Posterior cingulate gyrus (tissue), 11 donors: ENCODE measurements around the gene CABP1.
A peak's percentile ranks its signal among the peaks of the same experiment; 100 is the strongest.

Source experiments
- DNase-seq, 10 donors: peaks; one replicate each; pipeline versions ENCODE4 v3.0.0 to v3.0.0-alpha.2; 2020 to 2021; ENCODE audit warnings: mixed read lengths in 3 of 10
- intact Hi-C: fragments of 100-400 bp; cut with DNase I; formaldehyde crosslinking; loops from one replicate; pipeline ENCODE4 v1.15.1; 2023

CABP1 gene

DNA sequence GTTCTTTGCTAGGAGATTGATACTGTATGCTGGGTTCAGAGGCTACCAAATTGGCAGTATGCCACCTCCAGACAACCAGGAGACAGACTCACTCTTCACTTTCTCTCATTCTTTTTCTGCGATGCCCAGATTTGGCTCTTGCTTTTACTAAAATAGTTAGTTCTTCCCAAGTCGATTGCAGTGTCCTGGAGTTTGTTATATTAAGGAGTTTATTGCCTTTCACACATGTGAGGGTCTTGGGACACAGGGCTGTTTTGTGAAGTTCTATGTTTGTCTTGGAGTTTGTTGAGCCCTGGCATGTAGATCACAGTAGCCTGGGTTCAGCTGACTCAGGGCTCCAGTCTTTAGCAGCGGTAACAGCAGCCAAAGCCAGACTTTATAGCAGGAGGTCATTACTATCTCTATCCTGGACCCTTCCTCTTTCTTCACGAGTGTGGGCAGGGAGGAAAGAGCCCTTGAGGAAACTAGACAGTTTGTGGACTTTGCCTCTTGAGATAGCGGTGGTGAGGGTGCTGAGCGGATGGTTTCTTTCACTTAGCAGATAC lies 48.2 kb downstream of the CABP1 start:
- intact Hi-C loops, result no loop called here
- no peak for DNase-seq

DNA sequence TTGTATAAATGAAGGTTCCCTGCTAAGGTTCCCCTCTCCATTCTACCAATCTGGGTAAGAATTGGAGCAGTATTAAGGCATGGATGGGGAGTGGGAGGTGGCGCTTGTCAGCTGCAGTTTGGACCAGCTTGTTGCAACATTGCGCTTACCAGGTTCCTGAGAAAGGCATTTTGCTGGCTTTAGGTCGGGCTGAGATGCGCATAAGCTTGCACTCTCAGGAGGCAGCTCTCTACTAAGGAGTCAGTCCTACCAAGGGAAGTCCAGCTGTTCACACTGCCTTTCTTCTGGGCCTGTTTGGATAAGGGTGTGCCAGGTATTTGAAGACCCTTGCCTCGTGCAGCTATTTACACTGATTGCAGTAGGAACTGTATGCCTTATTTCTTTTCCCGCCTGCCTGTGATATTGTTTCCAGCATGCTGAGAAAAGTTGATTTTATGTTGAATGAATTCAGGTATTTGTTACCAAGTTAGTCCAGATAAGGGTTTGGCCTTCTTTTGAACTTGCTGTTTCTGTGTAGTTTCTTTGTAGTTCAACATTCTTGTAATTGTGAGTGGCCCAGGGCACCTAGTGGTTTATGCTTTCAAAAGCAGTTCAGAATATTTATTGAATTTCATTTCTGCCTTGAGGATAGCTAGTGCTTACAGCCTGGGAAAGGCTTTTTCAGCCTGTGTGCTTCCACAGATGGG lies 49.1 kb downstream of the CABP1 start:
- no peak for DNase-seq
- intact Hi-C loops, result no loop called here

DNA sequence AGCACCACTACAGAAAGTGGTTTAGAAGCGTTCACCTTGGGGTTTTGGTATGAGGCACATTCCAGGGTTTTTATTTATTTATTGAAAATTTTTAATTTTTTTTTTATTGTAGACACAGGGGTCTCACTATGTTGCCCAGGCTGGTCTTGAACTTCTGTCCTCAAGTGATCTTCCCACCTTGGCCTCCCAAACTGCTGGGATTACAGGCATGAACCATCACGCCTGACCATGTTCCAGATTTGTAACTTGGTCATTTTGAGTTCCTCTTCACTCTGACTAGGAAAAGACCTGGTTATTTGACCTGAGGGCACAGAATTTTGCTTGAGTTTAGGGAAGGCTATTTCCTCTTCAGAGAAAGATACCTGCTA lies 49.6 kb downstream of the CABP1 start:
- intact Hi-C loops, result no loop called here
- DNase-seq, result no peak

DNA sequence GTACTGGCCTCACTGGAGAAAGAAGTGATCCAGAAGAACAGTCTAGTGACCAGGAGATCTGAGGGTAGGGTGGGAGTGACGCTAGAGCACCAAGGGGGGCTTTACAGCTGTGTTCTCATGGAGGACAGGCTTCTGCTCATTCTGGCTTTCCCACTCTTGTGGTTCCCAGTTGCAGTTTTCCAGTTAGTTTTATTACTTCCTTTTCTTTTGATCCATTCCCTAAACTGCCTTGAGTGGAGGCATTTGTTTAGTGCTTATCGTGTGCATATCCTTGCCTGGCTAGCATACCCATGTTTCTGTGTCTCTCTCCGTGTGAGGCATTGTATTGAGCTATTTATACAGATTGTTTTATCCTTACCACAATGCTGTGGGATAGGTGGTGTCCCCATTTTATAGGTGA lies 50.6 kb downstream of the CABP1 start:
- intact Hi-C loops, result no loop called here
- DNase-seq, result no peak

DNA sequence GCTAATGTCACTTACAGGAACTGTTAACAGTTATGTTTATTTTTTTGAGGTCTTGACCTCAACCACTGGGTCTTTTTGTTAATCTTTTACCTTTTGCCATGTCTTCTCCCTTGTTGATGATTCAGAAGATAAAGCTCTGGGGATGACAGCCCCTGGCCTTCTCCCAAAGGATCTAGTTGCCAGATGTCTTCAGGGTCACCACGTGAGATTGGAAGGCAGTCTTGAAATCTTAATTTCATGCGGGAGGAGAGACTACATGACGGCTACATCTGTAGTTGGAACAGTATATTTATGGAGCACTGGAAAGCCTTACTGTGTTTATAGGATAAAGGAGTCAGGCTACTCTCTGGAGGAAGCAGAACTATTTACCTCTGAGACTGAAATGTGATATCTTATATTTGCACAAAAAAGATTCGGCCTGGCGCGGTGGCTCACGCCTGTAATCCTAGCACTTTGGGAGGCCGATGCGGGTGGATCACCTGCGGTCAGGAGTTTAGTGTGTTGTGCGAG lies 52.2 kb downstream of the CABP1 start:
- intact Hi-C loops, result no loop called here
- no peak for DNase-seq

DNA sequence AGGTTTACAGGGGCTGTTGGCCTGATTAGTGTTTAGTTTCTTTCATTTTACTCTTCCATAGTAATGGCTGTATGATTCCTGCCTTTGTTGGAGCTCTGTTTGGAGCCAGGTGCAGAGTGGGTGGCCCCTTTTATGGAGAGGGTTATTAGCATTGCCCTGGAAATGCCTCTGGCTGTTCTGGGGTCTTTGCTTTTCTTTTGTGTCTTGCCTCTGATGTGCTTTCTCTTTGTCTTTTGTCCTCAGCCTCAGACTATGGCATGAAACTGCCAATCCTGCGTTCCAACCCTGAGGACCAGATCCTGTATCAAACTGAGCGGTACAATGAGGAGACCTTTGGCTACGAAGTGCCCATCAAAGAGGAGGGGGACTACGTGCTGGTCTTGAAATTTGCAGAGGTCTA lies 53.4 kb downstream of the CABP1 start:
- intact Hi-C loops, result no loop called here
- DNase-seq, result no peak

DNA sequence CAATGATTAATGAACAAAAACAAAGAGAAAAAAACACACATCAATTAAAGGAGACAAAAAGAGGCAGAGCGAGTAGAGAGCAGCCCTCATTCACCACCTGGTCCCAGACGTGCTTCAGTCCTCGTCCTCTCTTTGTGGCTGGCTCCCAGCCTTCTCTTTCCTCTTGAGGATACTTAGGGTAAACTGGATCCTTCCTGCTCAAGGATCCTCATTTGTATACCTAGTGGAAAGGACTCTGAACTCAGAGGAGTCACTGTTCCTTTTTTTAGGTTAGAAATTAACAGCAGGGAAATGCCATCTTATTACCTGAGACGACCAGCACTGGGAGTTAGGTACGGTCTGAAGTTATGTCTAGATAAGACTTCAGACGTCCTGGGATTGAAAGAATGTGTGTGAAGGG lies 56.2 kb downstream of the CABP1 start:
- DNase-seq, result no peak
- intact Hi-C loops, result no loop called here

DNA sequence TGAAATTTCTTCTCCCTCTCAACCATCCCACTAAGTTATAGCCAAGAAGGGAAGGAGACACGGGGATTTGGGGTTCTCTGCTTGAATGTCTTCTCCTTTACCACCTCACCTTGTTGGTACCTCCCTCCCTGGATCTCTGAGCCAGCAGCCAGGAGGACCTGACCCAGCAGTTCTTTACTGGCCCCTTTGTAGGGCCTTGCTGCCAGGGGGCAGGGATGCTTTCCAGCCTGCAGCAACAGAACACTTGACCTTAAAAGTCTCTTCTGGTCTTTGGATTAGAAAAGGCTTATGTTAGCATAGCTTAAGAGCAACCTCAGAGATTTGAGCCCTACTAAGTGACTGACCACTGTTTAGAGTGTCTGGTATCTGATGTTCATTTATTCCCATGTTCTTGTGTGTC lies 56.9 kb downstream of the CABP1 start:
- intact Hi-C loops, result no loop called here
- no peak for DNase-seq

DNA sequence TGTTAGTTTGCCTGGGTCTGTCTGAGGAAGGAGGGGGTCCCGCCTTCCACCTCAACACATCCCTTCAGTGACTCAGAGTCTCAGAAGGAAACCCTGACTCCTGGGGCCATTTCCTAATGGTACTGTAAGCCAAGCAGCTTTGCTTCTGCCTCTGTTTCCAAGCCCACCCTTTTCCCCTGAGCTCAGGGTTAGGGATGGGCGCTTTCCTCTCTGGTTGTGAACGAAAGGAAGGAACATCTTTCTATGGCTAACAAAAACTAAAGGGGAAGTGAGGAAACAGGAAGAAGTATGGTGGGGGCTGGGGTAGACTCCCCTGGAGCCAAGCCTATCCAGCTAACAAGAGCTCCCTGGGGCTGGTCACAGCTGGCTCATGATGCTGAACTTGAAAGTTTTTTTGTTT lies 58.2 kb downstream of the CABP1 start:
- intact Hi-C loops, result no loop called here
- DNase-seq, result no peak

DNA sequence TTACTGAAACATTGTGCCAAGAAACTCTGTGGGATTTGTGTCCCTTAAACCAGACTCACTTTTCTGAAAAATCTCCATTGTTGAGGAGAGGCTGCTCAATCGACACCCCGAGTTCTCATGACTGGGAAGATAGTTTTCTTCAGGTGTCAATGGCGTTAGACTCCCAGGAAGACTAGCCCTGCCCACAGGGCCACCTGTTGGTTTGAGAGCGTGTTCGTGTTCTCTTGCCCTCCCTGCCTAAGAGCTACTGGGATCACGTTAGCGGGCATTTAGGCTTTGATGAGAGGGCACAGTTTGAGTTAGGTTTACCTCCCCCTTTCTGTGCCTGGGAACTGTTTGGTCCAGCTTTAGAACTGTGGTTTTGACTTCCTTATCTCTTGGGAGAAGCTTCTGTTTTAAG lies 59.1 kb downstream of the CABP1 start:
- no peak for DNase-seq
- intact Hi-C loops, result no loop called here

DNA sequence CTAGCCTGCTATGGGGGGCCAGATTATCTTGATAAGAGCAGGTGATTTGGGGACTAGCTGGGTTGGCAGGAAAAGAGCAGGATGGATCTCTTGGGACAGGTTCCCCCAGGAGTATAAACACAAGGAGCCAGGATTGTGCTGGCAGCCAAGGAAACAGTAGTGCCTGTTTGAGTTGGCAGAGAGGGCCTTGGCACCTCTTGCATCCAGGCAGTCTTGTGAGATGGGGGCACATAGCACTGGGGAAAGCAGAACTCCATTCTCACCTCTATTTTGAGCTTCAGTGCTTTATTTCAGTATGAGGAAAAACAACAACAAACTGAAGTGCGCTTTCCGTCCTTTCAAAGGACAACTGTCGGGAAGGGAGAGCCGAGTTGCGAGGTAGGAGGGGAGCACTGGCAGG lies 60.5 kb downstream of the CABP1 start:
- DNase-seq, result no peak
- intact Hi-C loops, result no loop called here

DNA sequence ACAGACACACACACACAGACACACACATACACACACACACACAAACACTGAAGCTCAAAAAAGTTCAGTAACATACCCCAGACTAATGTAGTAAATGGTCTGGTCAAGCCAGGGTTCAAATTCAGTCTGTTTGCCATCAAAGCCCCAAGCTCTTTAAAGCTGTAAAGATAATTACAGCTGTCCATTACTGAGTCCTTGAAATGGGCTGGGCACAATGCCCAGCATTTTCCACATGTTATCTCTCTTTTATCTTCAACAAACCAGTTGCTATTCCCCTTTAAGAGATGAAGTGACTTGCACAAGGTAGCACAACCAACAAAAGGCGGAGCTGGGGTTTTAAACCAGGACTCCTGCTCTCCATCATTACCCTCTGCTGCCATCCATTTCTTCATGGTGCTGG lies 62.2 kb downstream of the CABP1 start:
- intact Hi-C loops, result no loop called here
- no peak for DNase-seq

DNA sequence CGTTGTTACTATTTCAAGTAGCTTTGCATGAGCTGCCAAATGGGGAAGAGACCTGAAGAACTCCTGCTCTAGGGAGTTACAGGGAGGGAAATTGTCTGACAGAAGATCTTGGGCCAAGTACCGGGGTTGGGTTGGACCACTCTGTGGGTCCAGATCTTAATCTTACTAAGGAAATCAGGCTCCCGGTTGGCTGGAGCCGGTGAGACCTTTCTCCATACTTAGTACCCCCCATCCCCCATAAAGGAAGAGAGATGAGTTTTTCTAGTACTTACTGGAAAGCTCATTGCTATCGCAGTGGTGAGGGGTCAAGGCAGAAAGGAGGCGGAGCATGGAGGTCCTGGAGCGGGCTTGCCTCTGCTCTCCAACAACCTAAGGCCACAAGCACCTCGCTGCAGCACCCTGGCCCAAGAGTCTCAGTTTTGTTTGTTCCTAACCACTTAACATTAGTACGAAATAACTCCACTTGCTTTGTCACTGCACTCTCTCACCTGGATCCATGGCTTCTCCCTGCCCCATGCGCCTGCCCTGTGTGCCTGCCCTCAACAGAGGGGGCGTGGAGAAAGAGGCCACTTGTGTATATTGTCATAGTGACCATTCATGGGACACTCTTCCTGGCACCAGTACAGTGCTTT lies 63.0 kb downstream of the CABP1 start:
- intact Hi-C loops, result no loop called here

DNA sequence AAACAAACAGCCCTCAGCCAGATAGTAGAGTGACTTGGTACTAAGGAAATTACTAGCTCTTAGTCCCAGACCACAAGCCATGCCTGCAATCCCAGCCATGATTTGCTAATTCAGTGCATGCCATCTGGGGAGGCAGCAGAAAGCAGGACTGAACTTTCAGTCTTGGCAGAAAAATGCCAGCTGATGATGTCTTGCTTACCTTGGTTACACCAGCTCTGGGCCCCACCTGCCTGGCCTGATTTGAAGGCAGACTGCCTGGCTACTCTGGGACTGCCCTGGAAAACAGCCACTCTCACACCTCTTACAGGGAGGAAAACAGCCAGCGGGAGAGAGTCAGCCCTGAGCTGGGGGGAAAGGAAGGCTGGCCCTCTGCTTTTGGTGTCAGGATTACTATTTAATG lies 65.2 kb downstream of the CABP1 start:
- DNase-seq, result no peak

More for the DNA sequence above, 63.0 kb downstream of the CABP1 start:
- no peak for DNase-seq

DNA sequence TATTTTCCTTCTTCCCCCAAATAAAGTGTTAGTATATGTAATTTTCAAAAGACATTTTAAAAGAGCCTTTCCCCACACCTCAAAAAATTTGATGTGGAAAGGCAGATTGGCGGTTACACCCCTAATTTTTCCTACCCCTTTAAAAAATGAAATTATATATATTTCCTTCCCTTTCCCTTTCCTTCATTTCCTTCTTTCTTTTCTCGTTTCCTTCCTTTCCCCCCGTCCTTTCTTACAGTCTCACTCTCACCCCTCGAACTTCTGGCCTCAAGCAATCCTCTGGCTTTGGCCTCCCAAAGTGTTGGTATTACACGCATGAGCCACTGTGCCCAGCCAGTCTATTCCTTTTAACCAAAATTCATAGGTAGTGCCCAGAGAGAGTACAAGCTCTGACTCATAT lies 65.6 kb downstream of the CABP1 start:
- intact Hi-C loops, result no loop called here
- no peak for DNase-seq

More for the DNA sequence above, 65.2 kb downstream of the CABP1 start:
- intact Hi-C loops, result no loop called here

DNA sequence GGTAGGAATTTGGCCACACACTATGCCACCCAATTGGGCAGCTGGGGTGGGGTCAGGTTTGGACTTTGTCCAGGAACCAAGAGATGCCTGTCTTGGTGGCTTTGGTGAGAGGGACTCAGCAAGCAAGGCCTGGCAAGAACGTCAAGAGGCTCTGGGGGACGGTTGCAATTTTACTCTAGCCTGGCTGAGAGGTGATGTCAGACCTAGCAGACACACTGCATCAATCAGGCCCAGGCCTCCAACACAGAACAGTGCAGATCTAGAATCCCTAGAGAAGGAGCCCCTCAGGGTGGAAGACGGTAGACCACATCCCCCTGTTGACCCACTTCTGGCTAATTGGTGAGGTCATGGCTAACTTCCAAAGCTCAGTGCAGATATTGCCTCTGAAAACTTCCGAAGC lies 68.2 kb downstream of the CABP1 start:
- DNase-seq, result no peak
- intact Hi-C loops, result no loop called here

DNA sequence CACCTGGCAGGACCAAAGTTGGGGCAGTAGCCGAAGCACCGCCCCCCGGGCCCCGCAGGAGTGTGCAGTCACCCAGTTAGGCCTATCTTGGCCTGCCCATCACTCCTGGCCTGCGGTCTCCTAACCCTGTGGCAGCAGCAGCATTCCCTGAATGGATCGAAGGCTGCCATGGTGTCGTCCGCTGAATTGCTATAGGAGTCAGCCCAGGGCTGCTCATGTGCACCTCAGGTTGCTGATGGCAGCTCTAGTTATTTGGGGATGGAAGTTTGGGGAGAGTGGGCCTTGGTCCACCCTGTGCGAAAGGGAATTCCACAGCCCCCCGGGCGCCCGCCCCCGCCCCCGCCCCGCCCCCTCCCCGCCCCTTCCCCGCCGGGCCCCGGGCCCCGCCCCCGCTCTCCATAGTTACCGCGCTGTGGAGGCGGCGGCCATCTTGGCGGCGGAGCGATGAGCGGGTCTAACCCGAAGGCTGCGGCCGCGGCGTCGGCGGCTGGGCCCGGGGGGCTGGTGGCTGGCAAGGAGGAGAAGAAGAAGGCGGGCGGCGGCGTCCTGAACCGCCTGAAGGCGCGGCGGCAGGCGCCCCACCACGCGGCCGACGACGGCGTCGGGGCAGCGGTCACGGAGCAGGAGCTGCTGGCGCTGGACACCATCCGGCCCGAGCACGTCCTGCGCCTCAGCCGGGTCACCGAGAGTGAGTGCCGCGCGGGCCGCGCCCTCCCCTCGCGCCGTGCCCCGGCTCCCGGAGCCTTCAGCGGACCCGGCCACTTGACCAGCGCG lies 69.8 kb downstream of the CABP1 start, which contains the start of gene UNC119B:
UNC119B (plus strand) TSS at position 428 of the 774 bp plus-strand sequence; CDS start at position 445, 17 bp downstream.
- peak; percentile 62 to 95 (median 74) for DNase-seq
- intact Hi-C loops, result no loop called here

DNA sequence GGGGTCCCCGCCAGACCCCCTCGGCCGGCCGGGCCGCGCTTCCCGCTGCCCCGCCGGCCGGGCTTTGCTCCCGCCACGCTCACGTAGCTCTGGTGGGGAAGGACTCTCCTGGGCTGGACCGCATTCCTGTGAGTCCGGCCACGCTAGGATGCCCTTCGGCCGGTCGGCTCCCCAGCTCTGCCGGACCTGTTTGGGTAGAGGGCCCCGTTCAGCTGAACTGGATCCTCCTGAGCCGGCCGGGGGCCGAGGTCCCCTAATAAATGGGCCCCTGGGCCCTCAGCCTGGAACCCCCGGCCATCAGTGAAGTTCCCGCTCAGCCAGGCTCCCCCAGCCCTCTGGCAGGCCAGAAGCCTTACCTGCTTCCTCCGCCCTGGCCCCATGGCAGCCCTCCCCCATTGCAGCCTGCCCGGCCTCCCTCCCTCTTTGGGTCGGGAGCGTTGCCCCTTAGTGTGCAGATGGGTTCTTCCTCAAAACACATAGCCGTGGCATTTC lies 70.4 kb downstream of the CABP1 start:
- intact Hi-C loops, result no loop called here
- peak in 3 of 10 donors; percentile 17 to 81 (median 29) for DNase-seq

DNA sequence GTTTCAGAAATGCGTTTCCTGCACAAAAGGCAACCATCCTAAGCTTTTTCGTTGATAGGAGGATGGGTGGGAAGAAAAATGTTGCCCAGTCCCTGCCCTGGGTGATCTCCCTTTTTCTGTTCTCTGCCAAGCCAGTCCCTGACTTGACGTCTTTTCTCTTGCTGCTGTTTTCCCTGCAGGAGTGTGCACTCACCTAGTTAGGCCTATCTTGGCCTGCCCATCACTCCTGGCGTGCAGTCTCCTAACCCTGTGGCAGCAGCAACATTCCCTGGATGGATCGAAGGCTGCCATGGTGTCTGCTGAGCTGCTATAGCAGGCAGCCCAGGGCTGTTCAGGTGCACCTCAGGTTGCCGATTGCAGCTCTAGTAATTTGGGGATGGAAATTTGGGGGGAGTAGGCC lies 71.0 kb downstream of the CABP1 start:
- DNase-seq, result no peak
- intact Hi-C loops, result no loop called here

DNA sequence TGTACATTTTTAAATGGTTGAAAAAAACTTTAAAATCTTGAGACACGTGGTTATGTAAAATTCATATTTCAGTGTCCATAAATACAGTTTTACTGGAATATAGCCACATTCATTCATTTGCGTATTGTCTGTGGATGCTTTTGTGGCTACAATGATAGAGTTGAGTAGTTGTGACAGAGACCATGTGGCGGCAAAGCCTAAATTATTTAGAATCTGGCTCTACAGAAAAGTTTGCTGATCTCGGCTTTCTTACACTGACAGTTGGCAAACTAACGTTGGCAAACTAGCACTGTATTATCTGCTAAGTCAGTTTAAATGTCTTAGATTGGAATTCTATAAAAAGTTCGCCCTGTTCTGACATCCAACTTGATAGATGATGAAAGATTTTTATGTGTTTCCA lies 72.2 kb downstream of the CABP1 start:
- intact Hi-C loops, result loop anchor here (2.0 kb wide), 1 partner anchor 26 kb away; the partner anchor contains the start of gene MLEC
- no peak for DNase-seq
